ENCODE measurements around the gene PIAS1.
"Not testable (repeated sequence)": the region's sequence is repeated elsewhere in the genome, so short reads cannot be mapped to it uniquely, and the experiment has no call there.

Gene PIAS1

GRCh38 chr15:68218331-68218730 lies 164.2 kb downstream of the PIAS1 start:
- TF ChIP-seq CTCF (IDR thresholded peaks at IDR 0.05; ENCODE audit: low read depth, low read length): no peak
- Histone ChIP-seq H3K36me3 (peaks cover 62% of the 10 kb centered on the region), H3K9me3 (no peaks in the 10 kb centered on the region; the same call in 1 of the 2 replicates), H3K27me3 (no peaks in the 10 kb centered on the region), H3K4me1 (no peaks in the 10 kb centered on the region), H3K4me3 (ENCODE audit: low read depth, low read length) (no peak overlapping the region)
- no peak for DNase-seq

- no peak for DNase-seq
- no peaks in the 10 kb centered on the region for H3K4me1 ChIP-seq
- H3K9me3 ChIP-seq: no peaks in the 10 kb centered on the region; the same call in 1 of the 2 replicates
- peaks cover 60% of the 10 kb centered on the region for H3K36me3 ChIP-seq
- no peak for TF ChIP-seq CTCF (IDR thresholded peaks at IDR 0.05; ENCODE audit: low read depth, low read length)
- H3K4me3 ChIP-seq (ENCODE audit: low read depth, low read length): no peak overlapping the region
- H3K27me3 ChIP-seq: no peaks in the 10 kb centered on the region
Measured at GRCh38 chr15:68218847-68219798, 165.0 kb downstream of the PIAS1 start.

- no peaks in the 10 kb centered on the region for H3K4me1 ChIP-seq
- peaks cover 62% of the 10 kb centered on the region for H3K36me3 ChIP-seq
- H3K9me3 ChIP-seq: no peaks in the 10 kb centered on the region; the same call in 1 of the 2 replicates
- DNase-seq: no peak
- H3K27me3 ChIP-seq: no peaks in the 10 kb centered on the region
- no peak overlapping the region for H3K4me3 ChIP-seq (ENCODE audit: low read depth, low read length)
- TF ChIP-seq CTCF (IDR thresholded peaks at IDR 0.05; ENCODE audit: low read depth, low read length): no peak
Measured at GRCh38 chr15:68220489-68220888, 166.4 kb downstream of the PIAS1 start.

GRCh38 chr15:68220967-68221366 lies 166.9 kb downstream of the PIAS1 start:
- no peak overlapping the region for H3K4me3 ChIP-seq (ENCODE audit: low read depth, low read length)
- no peak for DNase-seq
- peaks cover 65% of the 10 kb centered on the region for H3K36me3 ChIP-seq
- no peak for TF ChIP-seq CTCF (IDR thresholded peaks at IDR 0.05; ENCODE audit: low read depth, low read length)
- H3K27me3 ChIP-seq: no peaks in the 10 kb centered on the region
- no peaks in the 10 kb centered on the region; the same call in 1 of the 2 replicates for H3K9me3 ChIP-seq
- no peaks in the 10 kb centered on the region for H3K4me1 ChIP-seq

GRCh38 chr15:68221530-68222431 lies 167.7 kb downstream of the PIAS1 start:
- H3K4me1 ChIP-seq; DNase-seq; H3K9me3 ChIP-seq; H3K4me3 ChIP-seq (ENCODE audit: low read depth, low read length); H3K27me3 ChIP-seq: not testable (repeated sequence)
- peaks cover 57% of the 10 kb centered on the region for H3K36me3 ChIP-seq

GRCh38 chr15:68222432-68222743 lies 168.3 kb downstream of the PIAS1 start:
- H3K36me3 ChIP-seq: peaks cover 51% of the 10 kb centered on the region
- not testable (repeated sequence) for DNase-seq; H3K9me3 ChIP-seq; H3K4me1 ChIP-seq; H3K27me3 ChIP-seq; H3K4me3 ChIP-seq (ENCODE audit: low read depth, low read length)
